SIG-M5 treated with dmso at 0.1 percent for 504 hours (cell line): ENCODE data around the gene CPVL.

Experiments
- DNase-seq: peaks from one replicate; lab custom pipeline; 2025; ENCODE audit not compliant: unreplicated experiment; lab: John Stamatoyannopoulos, UW

Gene CPVL

GRCh38 chr7:29007127-29007526 is 139.2 kb downstream of the CPVL start:
- no peak for DNase-seq

- peak; percentile 23 for DNase-seq
Measured at GRCh38 chr7:29005829-29006228, 140.5 kb downstream of the CPVL start.

DNA sequence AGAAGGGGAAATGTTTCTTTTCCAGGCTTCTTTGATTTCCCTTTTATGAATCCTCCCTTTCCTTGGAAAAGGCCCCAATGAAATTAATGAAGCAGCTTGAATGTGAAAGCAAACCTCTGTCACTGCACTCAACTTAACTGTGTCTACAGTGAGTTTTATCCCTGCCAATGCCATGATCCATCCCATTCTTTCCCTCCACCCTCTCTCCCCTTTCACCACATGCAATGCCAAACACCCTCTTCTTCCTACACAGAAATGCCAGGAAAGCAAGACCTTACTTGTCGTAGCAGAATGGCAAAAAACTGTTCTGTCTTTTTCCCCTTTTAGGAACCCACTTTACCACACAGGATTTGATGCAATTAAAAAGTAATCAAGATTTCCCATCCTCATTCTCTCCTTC is 140.9 kb downstream of the CPVL start:
- no peak for DNase-seq

GRCh38 chr7:29003703-29004102 is 142.6 kb downstream of the CPVL start:
- no peak for DNase-seq

DNA sequence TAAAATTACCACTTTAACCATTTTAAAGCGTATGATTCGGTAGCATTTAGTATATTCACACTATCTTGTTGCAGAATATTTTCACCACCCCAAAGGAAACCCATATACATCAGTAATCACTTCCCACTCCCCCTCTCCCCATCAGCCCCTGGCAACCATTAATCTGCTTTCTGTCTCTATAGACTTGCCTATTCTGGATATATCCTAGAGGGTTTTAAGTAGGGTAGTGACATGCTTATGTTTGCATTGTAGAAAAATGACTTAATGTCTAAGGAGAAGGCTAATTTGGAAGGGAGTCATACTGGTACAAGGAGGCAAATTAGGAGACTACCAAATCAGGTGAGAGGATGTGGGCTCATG is 145.6 kb downstream of the CPVL start:
- DNase-seq = no peak

DNA sequence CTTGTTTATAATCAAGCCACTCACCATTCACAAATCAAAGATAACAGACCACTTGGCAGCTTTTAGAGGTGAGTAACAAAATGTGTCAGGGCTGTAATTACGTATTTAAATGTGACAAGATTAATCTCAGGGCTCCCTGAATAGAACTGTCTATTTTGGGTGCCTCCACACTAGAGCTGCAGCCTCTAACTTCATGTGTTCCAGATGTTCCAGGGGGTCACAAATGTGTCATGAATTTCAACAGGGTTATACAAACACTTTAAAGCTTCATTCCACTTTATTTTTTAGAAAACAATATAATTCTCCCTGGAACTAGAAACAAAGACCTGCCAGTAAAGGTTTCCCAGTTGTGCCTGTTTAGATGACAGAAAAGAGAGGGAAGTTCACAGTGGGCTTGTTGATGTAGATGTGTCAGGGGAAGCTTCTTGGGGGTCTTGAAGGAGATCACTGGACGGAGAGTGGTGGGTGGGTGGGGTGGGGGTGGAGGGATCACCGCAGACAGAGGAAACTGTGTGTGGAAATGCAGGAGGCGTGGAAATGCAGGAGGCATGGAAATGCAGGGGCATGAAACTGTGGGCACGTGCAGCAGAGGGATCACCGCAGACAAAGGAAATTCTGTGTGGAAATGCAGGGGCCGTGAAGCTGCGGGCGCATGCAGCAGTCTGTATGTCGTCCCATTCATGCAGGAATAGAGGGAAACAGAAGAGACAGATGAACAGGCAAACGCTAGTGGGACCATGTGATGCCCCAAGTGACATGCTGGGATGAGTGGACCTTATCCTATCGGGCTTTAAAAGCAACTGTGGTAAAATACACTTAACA is 146.2 kb downstream of the CPVL start:
- DNase-seq = no peak

DNA sequence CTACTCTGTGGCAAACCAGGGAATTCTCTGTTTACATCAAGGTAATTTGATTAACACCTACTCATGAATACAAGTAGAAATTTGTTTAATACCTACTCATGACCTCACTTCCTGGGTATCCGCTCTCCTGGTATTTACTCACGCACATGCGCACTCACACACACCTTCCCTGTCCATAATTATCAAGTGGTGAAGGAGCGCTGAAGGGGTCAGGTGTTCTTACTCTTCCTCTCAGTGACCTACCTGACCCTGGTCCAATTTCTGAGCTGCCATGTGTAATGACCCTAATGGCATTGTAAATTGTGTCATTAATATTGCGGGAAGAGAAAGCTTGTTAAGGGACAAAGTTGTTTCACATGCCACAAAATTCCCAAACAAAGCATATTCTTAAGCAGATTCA is 146.9 kb downstream of the CPVL start:
- DNase-seq = no peak

DNA sequence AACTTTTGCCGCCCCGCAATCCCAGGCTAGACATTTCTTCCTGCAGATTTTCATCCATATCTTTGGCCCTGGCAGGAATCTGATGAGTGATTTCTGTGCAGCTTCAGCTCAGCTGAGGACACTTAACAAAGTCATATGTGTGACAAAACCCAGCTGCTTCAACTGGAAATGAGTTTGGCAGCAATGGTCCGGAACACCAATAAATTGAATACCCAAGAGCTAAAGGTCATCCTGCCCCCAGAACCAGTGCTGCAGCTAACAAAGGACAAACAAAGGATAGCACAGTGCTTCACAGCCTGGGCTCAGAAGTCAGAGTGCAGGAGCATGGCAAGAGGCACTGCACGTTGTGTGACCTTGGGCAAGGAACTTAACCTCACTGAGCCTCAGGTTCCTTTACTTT is 148.2 kb downstream of the CPVL start:
- no peak for DNase-seq

GRCh38 chr7:28996836-28997235 is 149.5 kb downstream of the CPVL start:
- no peak for DNase-seq

GRCh38 chr7:28993371-28993770 is 153.0 kb downstream of the CPVL start:
- DNase-seq = no peak

- DNase-seq = no peak
Measured at GRCh38 chr7:28992798-28993197, 153.5 kb downstream of the CPVL start.

GRCh38 chr7:28990200-28990960 is 156.0 kb downstream of the CPVL start:
- no peak for DNase-seq

- DNase-seq = no peak
Measured at GRCh38 chr7:28989211-28989980, 156.9 kb downstream of the CPVL start.

GRCh38 chr7:28988810-28989209 is 157.5 kb downstream of the CPVL start:
- DNase-seq = no peak

DNA sequence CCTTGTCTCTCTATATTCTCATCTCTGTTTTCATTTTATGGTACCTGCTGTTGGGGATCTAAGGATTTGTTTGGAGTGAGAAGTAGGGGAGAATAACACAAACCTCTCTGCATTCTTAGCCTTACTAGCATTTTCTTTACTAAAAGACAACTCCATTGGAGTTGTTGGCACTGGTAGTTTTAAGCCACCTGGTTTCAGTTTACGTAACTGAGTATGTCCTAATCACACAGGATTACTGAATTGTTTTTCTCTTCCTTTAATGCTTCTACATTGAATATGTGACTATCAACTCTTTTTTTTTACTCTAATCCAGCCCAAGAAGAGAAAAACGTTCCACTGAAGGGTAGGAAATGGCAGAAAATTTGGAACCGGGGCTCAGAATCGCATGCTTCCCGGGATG is 158.2 kb downstream of the CPVL start:
- DNase-seq = no peak

DNA sequence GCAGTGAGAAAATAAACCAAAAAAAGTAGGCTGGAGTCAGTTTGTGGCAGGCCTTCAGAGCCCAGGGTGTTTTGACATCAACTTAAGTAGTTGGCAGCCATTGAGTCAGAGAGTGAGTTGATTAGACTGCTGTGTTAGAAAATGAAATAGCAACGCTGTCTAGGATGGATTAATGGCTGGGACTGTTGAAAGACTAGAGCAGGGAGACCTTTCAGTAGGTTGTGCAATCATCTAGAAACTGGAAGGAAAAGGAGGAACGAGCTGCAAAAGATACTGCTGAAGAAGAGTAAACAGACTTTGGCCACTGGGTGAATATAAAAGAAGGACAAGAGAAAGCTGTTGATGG is 159.6 kb downstream of the CPVL start:
- peak; percentile 84 for DNase-seq

DNA sequence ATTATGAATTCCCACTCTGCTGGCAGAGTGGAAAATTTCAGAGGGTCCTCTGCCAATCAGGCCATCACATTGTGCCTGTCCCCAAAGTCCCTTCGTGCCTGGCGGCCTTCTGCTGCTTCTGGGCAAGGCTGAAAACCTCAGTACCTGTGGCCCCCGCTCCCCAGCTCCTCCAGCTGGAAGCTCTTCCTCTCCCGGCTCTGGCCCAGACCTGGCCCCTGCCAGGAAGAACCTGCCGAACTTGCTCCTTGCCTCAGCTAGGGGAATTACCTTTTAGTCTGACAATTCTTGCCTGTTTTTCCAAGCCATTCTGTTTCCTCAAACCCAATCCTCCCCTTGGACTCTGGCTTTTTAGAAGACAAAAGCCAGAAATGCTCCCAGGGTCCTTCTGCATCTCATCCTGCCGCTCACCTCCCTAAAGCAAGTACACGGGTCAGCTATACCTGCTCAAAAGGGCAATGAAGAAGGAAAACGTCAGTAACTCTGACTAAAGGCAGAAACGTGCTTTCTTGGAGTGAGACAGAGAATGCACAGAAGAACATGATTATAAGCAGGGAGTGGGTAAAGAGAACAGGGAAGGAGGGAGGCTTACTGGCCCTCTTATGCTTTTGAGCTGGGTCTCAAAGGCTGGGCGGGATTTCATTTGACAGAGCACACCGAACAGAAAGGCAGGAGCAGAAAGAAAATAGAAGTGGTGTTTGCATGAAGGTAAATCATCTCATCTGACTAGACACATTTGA is 160.1 kb downstream of the CPVL start:
- DNase-seq = peak; percentile 3

DNA sequence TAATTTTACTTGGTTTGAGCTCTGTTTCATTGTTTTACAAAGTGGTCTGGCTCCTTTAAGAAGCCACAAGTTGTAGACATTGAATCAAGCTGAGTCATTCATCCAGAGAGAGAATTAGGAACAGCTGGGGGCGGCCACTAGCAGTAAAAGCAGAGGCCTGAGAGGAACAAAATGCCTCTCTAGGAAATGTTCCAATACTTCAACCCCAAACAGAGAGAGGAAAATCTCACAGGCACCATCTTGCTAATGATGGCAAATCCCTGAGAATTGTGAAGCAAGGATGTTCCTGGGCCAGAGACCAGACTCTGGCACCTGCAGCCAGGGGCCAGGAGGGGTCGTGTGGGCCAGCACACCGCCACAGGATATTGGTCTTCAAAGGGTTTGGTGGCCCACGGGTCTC is 161.7 kb downstream of the CPVL start:
- DNase-seq = peak; percentile 26

GRCh38 chr7:28984217-28984616 is 162.1 kb downstream of the CPVL start:
- DNase-seq = peak; percentile 6

GRCh38 chr7:28983396-28984190 is 162.7 kb downstream of the CPVL start:
- no peak for DNase-seq

GRCh38 chr7:28981161-28981465 is 165.2 kb downstream of the CPVL start:
- DNase-seq = no peak
